SK-N-SH (cell line): ENCODE measurements around the gene COL23A1. TPM values are rescaled to one million over a fixed set of nuclear protein-coding genes. Genes with fewer than 3 reads are reported as not detected.
A peak's percentile ranks its signal among the peaks of the same experiment; 100 is the strongest.
"Not testable (repeated sequence)": the region's sequence is repeated elsewhere in the genome, so short reads cannot be mapped to it uniquely, and the experiment has no call there.

Experiments
- CTCF ChIA-PET: fragments of 300-600, 350-600 bp; formaldehyde crosslinking; extraction: SDS; loops from one replicate; lab custom pipeline; 2021; lab: Yijun Ruan, JAX
- POLR2A ChIA-PET: fragments of 350-600 bp; sonication (Branson Sonifier 250); formaldehyde crosslinking; extraction: SDS; loops from one replicate; lab custom pipeline; 2020; ENCODE audit warnings: antibody characterized with exemption, inconsistent platforms; lab: Yijun Ruan, JAX
- DNase-seq: peaks from one replicate; pipeline ENCODE4 v3.0.0; 2012
- H2AFZ ChIP-seq: fragments of 200-600 bp; sonication (generic); 2 replicates; pipeline ENCODE4 v1.8.1; 2016; ENCODE audit warnings: antibody characterized with exemption, mild to moderate bottlenecking, low read depth
- H3F3A ChIP-seq: fragments of 200-600 bp; sonication (generic); replicated peaks from 2 replicates; pipeline ENCODE3; 2016; ENCODE audit warnings: antibody characterized with exemption, mild to moderate bottlenecking; ENCODE audit not compliant: insufficient read depth
- H3K27ac ChIP-seq, 2 experiments: fragments of 200-500 bp in 1 of 2; fragments of 200-600 bp in 1 of 2; sonication (Bioruptor generic) in 1 of 2; sonication (generic), shearing (Covaris generic) in 1 of 2; 2 replicates each; pipeline versions ENCODE4 v1.5.1 to v1.6.1; 2014 to 2016; ENCODE audit warnings: low read depth in 2 of 2, inconsistent platforms in 1 of 2, low read length in 1 of 2, mild to moderate bottlenecking in 1 of 2, mixed read lengths in 1 of 2
- H3K27me3 ChIP-seq: fragments of 200-600 bp; sonication (generic), shearing (Covaris generic); 2 replicates; pipeline ENCODE4 v1.6.1; 2016; ENCODE audit warnings: mixed run types; ENCODE audit not compliant: insufficient read depth
- H3K36me3 ChIP-seq, 2 experiments: fragments of 200-500 bp in 1 of 2; fragments of 200-600 bp in 1 of 2; sonication (Bioruptor generic) in 1 of 2; sonication (generic) in 1 of 2; replicated peaks in 1 of 2; 2 replicates each; pipeline versions ENCODE3 to v1.5.1; 2014 to 2016; ENCODE audit warnings: low read length in 1 of 2, mild to moderate bottlenecking in 1 of 2; ENCODE audit not compliant: insufficient read depth in 2 of 2, control insufficient read depth in 1 of 2
- H3K4me1 ChIP-seq, 2 experiments: fragments of 200-500 bp in 1 of 2; fragments of 200-600 bp in 1 of 2; sonication (Bioruptor generic) in 1 of 2; sonication (generic), shearing (Covaris generic) in 1 of 2; 2 replicates each; pipeline versions ENCODE4 v1.5.1 to v1.6.1; 2014 to 2016; ENCODE audit warnings: low read depth in 1 of 2, low read length in 1 of 2, mixed run types in 1 of 2; ENCODE audit not compliant: insufficient read depth in 2 of 2, control insufficient read depth in 1 of 2
- H3K4me2 ChIP-seq: fragments of 200-600 bp; sonication (generic), shearing (Covaris generic); 2 replicates; pipeline ENCODE4 v1.6.1; 2017; ENCODE audit warnings: mixed run types
- H3K4me3 ChIP-seq, 2 experiments: fragments of 200-500 bp in 1 of 2; fragments of 200-600 bp in 1 of 2; sonication (Bioruptor generic) in 1 of 2; sonication (generic), shearing (Covaris generic) in 1 of 2; 2 replicates each; pipeline versions ENCODE4 v1.5.1 to v1.8.1; 2014 to 2016; ENCODE audit warnings: low read depth in 2 of 2, inconsistent platforms in 1 of 2, low read length in 1 of 2, mild to moderate bottlenecking in 1 of 2, mixed read lengths in 1 of 2, moderate library complexity in 1 of 2
- H3K79me2 ChIP-seq: fragments of 200-600 bp; sonication (generic); 2 replicates; pipeline ENCODE4 v1.8.1; 2017; ENCODE audit warnings: mild to moderate bottlenecking; ENCODE audit not compliant: insufficient read depth
- H3K9ac ChIP-seq: fragments of 200-600 bp; sonication (generic); 2 replicates; pipeline ENCODE4 v1.6.1; 2017; ENCODE audit warnings: mixed run types
- H3K9me2 ChIP-seq: fragments of 200-600 bp; sonication (generic); 2 replicates; pipeline ENCODE4 v1.6.1; 2017; ENCODE audit warnings: mixed run types
- H3K9me3 ChIP-seq: fragments of 200-600 bp; sonication (generic); 2 replicates; pipeline ENCODE4 v1.6.1; 2017; ENCODE audit warnings: mixed run types, mild to moderate bottlenecking, moderate library complexity
- H4K20me1 ChIP-seq: fragments of 200-600 bp; sonication (generic); 2 replicates; pipeline ENCODE4 v1.6.1; 2017; ENCODE audit warnings: mild to moderate bottlenecking, mixed run types; ENCODE audit not compliant: insufficient read depth
- CHD2 ChIP-seq: fragments of 150-350 bp; IDR thresholded peaks from 2 replicates; pipeline ENCODE4 v1.6.1; 2018; ENCODE audit warnings: low read length; ENCODE audit not compliant: partially characterized antibody
- FOSL2 ChIP-seq: IDR thresholded peaks from 2 replicates; pipeline ENCODE4 v1.4.0; 2012; ENCODE audit warnings: low read depth, mild to moderate bottlenecking, moderate library complexity, borderline replicate concordance
- FOXJ3 ChIP-seq: sonication (generic); formaldehyde crosslinking; IDR thresholded peaks from 2 replicates; pipeline ENCODE4 v1.5.1; 2020; ENCODE audit warnings: mild to moderate bottlenecking, missing genetic modification reagents
- GABPA ChIP-seq: IDR thresholded peaks from 2 replicates; pipeline ENCODE4 v1.4.0; 2012; ENCODE audit warnings: low read depth, mild to moderate bottlenecking
- MAX ChIP-seq: IDR thresholded peaks from 2 replicates; pipeline ENCODE4 v1.4.0; 2012; ENCODE audit warnings: low read depth
- MXI1 ChIP-seq: IDR thresholded peaks from 2 replicates; pipeline ENCODE4 v1.6.1; 2012; ENCODE audit warnings: mild to moderate bottlenecking, low read depth, low read length, improper control_type of control experiment
- NRF1 ChIP-seq: IDR thresholded peaks from 2 replicates; pipeline ENCODE4 v1.6.1; 2012; ENCODE audit warnings: low read depth, mild to moderate bottlenecking, low read length
- PBX3 ChIP-seq: IDR thresholded peaks from 2 replicates; pipeline ENCODE4; 2012
- POLR2AphosphoS5 ChIP-seq: IDR thresholded peaks from 2 replicates; pipeline ENCODE4 v1.6.1; 2012; ENCODE audit warnings: low read depth, low read length
- RAD21 ChIP-seq: IDR thresholded peaks from 2 replicates; pipeline ENCODE4 v1.6.1; 2012; ENCODE audit warnings: mild to moderate bottlenecking, low read length
- RCOR1 ChIP-seq: fragments of 150-350 bp; IDR thresholded peaks from 2 replicates; pipeline ENCODE4 v1.6.1; 2017; ENCODE audit warnings: antibody characterized with exemption, low read length
- RXRA ChIP-seq: IDR thresholded peaks from 2 replicates; pipeline ENCODE4 v1.4.0; 2012; ENCODE audit warnings: low read depth, mild to moderate bottlenecking, borderline replicate concordance
- SIN3A ChIP-seq: IDR thresholded peaks from 2 replicates; pipeline ENCODE4 v1.6.1; 2012; ENCODE audit warnings: low read depth, mild to moderate bottlenecking, low read length, moderate library complexity, borderline replicate concordance
- SMC3 ChIP-seq: IDR thresholded peaks from 2 replicates; pipeline ENCODE4 v1.6.1; 2012; ENCODE audit warnings: low read depth, low read length, improper control_type of control experiment
- TCF12 ChIP-seq: IDR thresholded peaks from 2 replicates; pipeline ENCODE4 v1.4.0; 2012
- WGBS: methylation state at CpG from one replicate; pipeline ENCODE4 v1.1.6; 2017; ENCODE audit warnings: low lambda C conversion rate; 5-methylcytosine and 5-hydroxymethylcytosine counted together
- polyA plus RNA-seq, 3 experiments: library from polyadenylated mRNA; depleted of rRNA; stranded (reverse); fragments of >200 nt; gene quantifications; 2 replicates each; pipeline ENCODE4 v1.2.3, GENCODE V29; 2012
- TF ChIP-seq, protein P1 (sequence below): fragments of 150-350 bp; IDR thresholded peaks from 2 replicates; pipeline ENCODE4 v1.6.1; 2016; ENCODE audit warnings: mild to moderate bottlenecking, low read depth, low read length
- TF ChIP-seq, protein P2 (sequence below): IDR thresholded peaks from 2 replicates; pipeline ENCODE4 v1.4.0; 2012; ENCODE audit warnings: low read depth, borderline replicate concordance

COL23A1 gene
- polyA plus RNA-seq, 1 of the 3 experiments (the other 2 are of a cell fraction): 0.10 TPM

GRCh38 chr5:178240341-178240741, 349.9 kb downstream of the COL23A1 start:
- H3K9me3 ChIP-seq: no peaks in the 10 kb centered on the region
- H3K4me3 ChIP-seq: no peak overlapping the region
- no peaks in the 10 kb centered on the region for H3K79me2 ChIP-seq
- no peaks in the 10 kb centered on the region for H3K36me3 ChIP-seq
- H3K9ac ChIP-seq: no peak overlapping the region
- no peaks in the 10 kb centered on the region for H3K27me3 ChIP-seq
- H3K27ac ChIP-seq: peak overlapping the region in 1 of 2 experiments; percentile 54; a peak in 1 of 4 replicates
- TF ChIP-seq NRF1: no peak
- TF ChIP-seq POLR2AphosphoS5: no peak
- TF ChIP-seq FOXJ3 (CRISPR knock-in tag): no peak
- no peak for TF ChIP-seq SMC3
- no peak for TF ChIP-seq MAX
- TF ChIP-seq FOSL2: no peak
- TF ChIP-seq, protein P1, sequence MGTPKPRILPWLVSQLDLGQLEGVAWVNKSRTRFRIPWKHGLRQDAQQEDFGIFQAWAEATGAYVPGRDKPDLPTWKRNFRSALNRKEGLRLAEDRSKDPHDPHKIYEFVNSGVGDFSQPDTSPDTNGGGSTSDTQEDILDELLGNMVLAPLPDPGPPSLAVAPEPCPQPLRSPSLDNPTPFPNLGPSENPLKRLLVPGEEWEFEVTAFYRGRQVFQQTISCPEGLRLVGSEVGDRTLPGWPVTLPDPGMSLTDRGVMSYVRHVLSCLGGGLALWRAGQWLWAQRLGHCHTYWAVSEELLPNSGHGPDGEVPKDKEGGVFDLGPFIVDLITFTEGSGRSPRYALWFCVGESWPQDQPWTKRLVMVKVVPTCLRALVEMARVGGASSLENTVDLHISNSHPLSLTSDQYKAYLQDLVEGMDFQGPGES: no peak
- no peak for TF ChIP-seq MXI1
- TF ChIP-seq, protein P2, sequence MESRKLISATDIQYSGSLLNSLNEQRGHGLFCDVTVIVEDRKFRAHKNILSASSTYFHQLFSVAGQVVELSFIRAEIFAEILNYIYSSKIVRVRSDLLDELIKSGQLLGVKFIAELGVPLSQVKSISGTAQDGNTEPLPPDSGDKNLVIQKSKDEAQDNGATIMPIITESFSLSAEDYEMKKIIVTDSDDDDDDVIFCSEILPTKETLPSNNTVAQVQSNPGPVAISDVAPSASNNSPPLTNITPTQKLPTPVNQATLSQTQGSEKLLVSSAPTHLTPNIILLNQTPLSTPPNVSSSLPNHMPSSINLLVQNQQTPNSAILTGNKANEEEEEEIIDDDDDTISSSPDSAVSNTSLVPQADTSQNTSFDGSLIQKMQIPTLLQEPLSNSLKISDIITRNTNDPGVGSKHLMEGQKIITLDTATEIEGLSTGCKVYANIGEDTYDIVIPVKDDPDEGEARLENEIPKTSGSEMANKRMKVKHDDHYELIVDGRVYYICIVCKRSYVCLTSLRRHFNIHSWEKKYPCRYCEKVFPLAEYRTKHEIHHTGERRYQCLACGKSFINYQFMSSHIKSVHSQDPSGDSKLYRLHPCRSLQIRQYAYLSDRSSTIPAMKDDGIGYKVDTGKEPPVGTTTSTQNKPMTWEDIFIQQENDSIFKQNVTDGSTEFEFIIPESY: no peak
- TF ChIP-seq PBX3: no peak
- TF ChIP-seq RAD21: no peak
- TF ChIP-seq SIN3A: no peak
- TF ChIP-seq RCOR1: no peak
- no peak for TF ChIP-seq CHD2
- no peak for TF ChIP-seq GABPA
- no peak for TF ChIP-seq TCF12
- no peak for TF ChIP-seq RXRA
- TF ChIP-seq, all 33 proteins: peak for 0
- POLR2A ChIA-PET: interaction anchor here (1.5 kb wide), 1 partner anchor 8 kb away, joined by 3 read pairs; no protein-coding TSS in a partner anchor
- 83% methylated on average over 9 of the region's 19 CpGs for WGBS
- H4K20me1 ChIP-seq: no peaks in the 10 kb centered on the region
- CTCF ChIA-PET: interaction anchor here (12.2 kb wide), 1 partner anchor 352 kb away, joined by 147 read pairs; the partner anchor contains the start of gene COL23A1
- H3K4me1 ChIP-seq: peaks cover 0 to 29% of the 10 kb centered on the region in 2 experiments; a peak in 1 of 4 replicates
- H3K9me2 ChIP-seq: no peaks in the 10 kb centered on the region
- no peak overlapping the region for H2AFZ ChIP-seq
- no peak overlapping the region for H3K4me2 ChIP-seq
- DNase-seq: no peak
- H3F3A ChIP-seq: no peaks in the 10 kb centered on the region

GRCh38 chr5:178239626-178240301, 350.4 kb downstream of the COL23A1 start:
- H3K9me3 ChIP-seq, H3K9ac ChIP-seq, DNase-seq, H3K79me2 ChIP-seq, H3K4me3 ChIP-seq, H3K9me2 ChIP-seq, H3K27me3 ChIP-seq, H3K36me3 ChIP-seq, H3K4me2 ChIP-seq, POLR2A ChIA-PET, H4K20me1 ChIP-seq, H2AFZ ChIP-seq, H3F3A ChIP-seq: not testable (repeated sequence)
- WGBS: 40% methylated on average over 4 of the region's 16 CpGs
- CTCF ChIA-PET: interaction anchor here (5.5 to 12.2 kb wide), 2 partner anchors 40 to 352 kb away, joined by 46 to 147 read pairs; partner anchors contain the start of gene COL23A1
- Histone ChIP-seq H3K4me1 (peaks cover 0 to 30% of the 10 kb centered on the region in 2 experiments; a peak in 1 of 4 replicates), H3K27ac (peak overlapping the region in 1 of 2 experiments; percentile 54; a peak in 1 of 4 replicates)
